GM18519 (cell line): Measurements from ENCODE around the gene C3orf70.

Experiments
- ATAC-seq: cut with Tn5 transposase; IDR thresholded peaks from one replicate; pipeline ENCODE4 v1.9.1; 2021; ENCODE audit warnings: mild to moderate bottlenecking, moderate library complexity; ENCODE audit not compliant: unreplicated experiment, low FRiP score

C3orf70 gene

GRCh38 chr3:185058796-185059195, 94.1 kb downstream of the C3orf70 start:
- no peak for ATAC-seq

DNA sequence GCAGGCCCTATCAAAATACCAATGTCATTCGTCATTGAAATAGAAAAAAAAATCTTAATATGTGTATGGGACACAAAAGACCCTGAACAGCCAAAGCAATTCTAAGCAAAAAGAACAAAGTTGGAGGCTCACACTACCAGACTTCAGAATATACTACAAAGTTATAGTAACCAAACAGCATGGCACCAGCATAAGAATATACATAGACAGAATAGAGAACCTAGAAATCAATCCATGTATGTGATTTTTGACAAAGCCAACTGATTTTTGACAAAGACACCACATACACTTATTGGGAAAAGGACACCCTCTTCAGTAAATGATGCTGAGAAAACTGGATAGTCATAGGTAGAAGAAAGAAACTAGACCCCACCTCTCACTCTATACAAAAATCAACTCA, 95.0 kb downstream of the C3orf70 start:
- ATAC-seq: no peak

DNA sequence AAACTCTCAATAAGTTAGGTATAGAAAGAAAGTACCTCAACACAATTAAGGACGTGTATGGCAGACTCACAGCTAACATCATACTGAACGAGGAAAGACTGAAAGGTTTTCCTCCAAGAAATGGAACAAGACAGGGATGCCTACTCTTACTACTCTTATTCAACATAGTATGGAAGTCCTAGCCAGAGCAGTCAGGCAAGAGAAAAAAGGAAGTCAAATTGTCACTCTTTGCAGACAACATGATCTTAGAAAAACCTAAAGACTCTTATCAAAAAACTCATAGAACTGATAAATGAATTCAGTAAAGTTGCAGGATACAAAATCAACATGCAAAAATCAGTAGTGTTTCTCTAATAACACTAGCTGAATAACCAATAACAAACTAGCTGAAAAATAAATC, 96.0 kb downstream of the C3orf70 start:
- ATAC-seq: no peak

GRCh38 chr3:185052631-185053030, 100.2 kb downstream of the C3orf70 start:
- no peak for ATAC-seq

DNA sequence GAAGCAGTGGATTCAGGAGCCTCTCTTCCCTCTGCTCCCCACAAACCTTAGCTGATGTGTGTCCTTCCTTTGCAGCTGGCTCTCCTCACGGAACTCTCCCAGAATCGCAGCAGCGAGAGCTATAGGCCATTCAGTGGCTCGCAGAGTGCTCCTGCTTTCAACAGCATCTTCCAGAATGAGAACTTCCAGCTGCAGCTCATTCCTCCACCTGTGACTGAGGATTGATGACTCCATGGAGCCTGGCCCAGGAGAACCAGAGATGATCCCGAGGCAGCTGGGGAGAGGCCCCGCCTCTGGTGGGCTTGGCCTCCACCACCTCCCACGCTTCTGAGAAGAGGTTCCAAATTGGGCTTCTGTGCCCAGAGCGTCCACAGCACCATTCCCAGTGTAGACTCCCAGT, 101.1 kb downstream of the C3orf70 start:
- ATAC-seq: no peak

DNA sequence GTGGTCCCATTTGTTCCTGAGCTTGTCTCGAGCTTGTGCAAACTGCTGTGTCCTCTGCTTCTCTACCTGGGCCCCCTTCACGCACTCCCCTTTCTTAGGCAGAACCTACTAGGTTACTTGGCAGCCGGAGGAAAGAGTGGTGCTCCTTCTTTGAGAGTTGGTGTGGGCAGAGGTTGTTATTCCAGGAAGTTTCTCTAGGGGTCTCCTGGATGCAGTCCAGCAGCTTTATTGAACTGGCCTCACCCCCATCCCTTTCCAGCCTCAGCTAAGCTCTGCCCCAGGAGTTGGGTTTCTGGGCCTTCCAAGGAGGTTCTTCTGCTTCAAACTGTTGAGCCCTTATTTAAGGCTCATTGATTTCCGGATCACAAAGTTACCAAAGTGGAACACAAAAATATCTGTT, 103.2 kb downstream of the C3orf70 start:
- ATAC-seq: no peak

DNA sequence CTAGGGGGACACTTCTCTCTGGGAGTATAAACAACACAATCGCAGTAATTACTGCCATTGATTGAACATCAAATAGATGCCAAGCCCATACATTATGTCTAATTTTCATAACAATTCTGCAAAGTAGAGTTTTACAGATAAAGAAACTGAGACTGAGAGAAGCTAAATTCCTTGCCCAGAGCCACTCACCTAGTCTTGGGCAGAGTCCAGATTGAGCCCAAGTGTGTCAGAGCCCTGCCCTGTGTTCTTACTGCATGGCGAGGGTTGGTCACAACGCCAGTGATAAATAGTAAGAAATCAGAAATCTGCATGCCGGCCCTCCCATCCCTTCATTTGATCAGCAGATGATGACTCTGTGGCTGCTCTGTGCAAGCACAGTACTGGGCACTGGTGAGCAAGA, 106.3 kb downstream of the C3orf70 start:
- ATAC-seq: no peak

- ATAC-seq: no peak
These were observed 106.7 kb downstream of the C3orf70 start for GRCh38 chr3:185046164-185046515.

DNA sequence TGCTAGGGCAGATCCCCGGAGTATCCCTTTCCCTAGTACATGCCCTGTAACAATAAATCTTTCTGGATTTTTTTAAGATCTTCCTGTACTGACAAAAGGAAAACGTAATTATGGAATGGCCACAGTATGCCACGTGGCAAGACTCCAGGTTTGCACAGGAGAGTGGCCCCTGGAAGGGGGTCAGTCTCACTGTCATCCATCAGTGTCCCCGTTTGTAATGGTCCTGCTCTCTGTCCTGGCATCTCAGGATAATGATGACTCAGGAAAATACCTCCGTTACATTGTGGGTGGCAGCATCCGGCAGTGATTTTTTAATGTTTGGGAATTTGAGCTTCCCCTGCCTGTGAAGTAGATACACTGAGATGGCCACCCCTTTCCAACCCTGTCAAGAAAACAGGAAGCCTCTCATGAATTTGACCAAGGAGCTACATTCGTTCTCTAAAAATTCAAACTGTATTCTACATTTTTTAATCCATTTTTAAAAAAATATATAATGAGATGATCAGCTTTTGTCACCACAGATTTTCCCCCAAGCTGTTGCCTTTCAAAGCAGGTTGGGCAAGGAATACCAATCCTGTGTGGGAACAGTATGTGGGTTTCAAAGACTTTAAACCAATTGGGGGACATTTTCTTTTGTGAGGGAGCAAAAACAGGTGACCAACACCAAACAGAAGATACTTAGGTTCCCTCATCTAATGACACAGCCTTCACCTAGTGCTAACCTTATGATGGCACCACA, 110.4 kb downstream of the C3orf70 start:
- no peak for ATAC-seq

GRCh38 chr3:185041540-185041939, 111.3 kb downstream of the C3orf70 start:
- ATAC-seq: no peak

DNA sequence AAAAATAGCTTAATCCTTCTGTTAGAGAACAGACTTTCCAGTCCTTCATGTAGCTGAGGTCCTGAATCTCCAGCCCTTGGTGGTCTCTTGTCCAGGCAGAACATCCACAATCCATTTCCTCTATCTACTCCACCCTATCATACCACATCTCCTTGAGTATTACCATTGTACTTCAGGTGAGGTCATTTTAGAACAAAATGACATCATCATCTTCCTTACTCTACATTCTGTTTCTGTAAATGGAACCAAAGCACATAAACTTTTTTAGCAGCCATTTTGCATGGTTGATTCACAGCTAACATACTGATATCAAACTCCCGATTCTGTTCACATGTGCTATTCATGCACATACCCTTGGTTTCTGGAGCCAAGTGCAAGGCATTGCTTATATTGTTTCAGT, 112.4 kb downstream of the C3orf70 start:
- no peak for ATAC-seq

DNA sequence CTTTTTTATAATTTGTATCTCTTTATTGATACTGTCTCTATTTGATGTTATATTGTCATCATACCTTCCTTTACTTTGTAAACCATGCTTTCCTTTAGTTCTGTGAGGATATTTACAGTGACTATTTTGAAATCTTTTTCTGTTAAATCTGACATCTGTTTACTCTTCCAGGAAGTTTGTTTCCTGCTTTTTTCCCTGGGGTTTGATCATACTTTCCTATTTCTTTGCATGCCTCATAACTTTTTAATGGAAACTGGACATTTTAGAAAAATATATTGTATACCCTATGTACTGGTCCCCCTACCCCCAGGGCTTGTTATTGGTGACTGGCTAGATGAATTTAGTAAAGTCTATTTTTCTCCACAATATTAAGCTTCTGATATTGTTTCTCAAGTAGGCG, 115.1 kb downstream of the C3orf70 start:
- ATAC-seq: no peak

- ATAC-seq: no peak
These were observed 121.9 kb downstream of the C3orf70 start for GRCh38 chr3:185030951-185031350.

GRCh38 chr3:185030399-185030798, 122.5 kb downstream of the C3orf70 start:
- no peak for ATAC-seq

DNA sequence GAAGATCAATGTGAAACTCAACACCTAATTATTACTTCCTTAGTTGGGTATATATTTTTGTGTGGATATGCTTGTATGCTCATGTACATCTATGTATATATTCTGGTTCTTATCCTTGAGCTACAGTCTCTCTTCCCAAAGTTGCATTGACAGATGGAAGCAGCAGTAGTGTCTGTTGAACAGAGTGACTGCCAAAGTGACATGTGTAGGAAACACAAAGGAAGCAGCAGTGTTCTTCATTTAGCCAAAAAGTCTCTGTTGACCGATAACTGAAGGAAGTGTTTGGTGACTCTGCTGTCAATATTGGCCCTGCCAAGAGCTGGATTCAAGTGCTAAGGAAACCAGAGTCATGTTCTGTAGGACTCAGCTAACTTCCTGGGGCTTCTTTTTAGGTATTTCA, 123.8 kb downstream of the C3orf70 start:
- ATAC-seq: no peak

DNA sequence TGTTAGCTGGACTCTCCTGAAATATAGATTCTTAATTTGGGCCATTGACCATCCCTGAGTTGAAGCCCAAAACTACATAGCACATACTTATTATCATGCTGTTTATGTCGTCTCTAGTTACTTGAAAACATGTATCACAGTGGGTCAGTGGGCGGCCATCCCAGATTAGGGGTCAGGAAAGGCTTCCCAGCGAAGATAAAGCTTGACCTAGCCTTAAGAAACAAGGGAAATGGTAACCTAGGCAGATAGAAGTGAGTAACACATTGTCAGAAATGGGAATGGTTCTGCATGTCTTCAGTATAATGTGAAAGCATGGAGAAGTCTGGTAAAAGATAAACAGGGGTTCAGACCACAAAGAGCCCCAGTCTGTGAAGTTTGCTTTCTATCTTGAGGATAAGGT, 124.7 kb downstream of the C3orf70 start:
- ATAC-seq: no peak
